KMS-11 (cell line): ENCODE results near the gene ABCA4.

ENCODE experiments used
- H2AFZ ChIP-seq: fragments of 200-600 bp; sonication (generic); 2 replicates; pipeline ENCODE4 v1.6.1; 2016; ENCODE audit warnings: antibody characterized with exemption, mixed run types, low read depth
- H3K27ac ChIP-seq: fragments of 200-600 bp; sonication (generic); 2 replicates; pipeline ENCODE4 v1.6.1; 2016; ENCODE audit warnings: mild to moderate bottlenecking, mixed run types
- H3K27me3 ChIP-seq: fragments of 200-600 bp; sonication (generic); 2 replicates; pipeline ENCODE4 v1.6.1; 2017; ENCODE audit warnings: mild to moderate bottlenecking, low read depth, mixed run types, moderate library complexity; ENCODE audit not compliant: insufficient read depth
- H3K36me3 ChIP-seq: fragments of 200-600 bp; sonication (generic); 2 replicates; pipeline ENCODE4 v1.6.1; 2017; ENCODE audit warnings: mild to moderate bottlenecking, mixed run types; ENCODE audit not compliant: insufficient read depth
- H3K4me1 ChIP-seq: fragments of 200-600 bp; sonication (generic); 2 replicates; pipeline ENCODE4 v1.6.1; 2016; ENCODE audit warnings: mild to moderate bottlenecking, low read depth, mixed run types; ENCODE audit not compliant: poor library complexity, severe bottlenecking
- H3K4me2 ChIP-seq: fragments of 200-600 bp; sonication (generic); 2 replicates; pipeline ENCODE4 v1.7.0; 2016; ENCODE audit warnings: mild to moderate bottlenecking, mixed run types
- H3K4me3 ChIP-seq: fragments of 200-600 bp; sonication (generic); IDR thresholded peaks from 2 replicates; pipeline ENCODE4 v1.6.1; 2017; ENCODE audit warnings: low read depth, low read length, mixed read lengths; ENCODE audit not compliant: insufficient read depth
- H3K79me2 ChIP-seq: fragments of 200-600 bp; sonication (generic); 2 replicates; pipeline ENCODE4 v1.6.1; 2016; ENCODE audit warnings: low read depth, mixed run types; ENCODE audit not compliant: insufficient read depth
- H3K9ac ChIP-seq: fragments of 200-600 bp; sonication (generic); 2 replicates; pipeline ENCODE4 v1.6.1; 2016; ENCODE audit warnings: mild to moderate bottlenecking, mixed run types
- H4K20me1 ChIP-seq: fragments of 200-600 bp; sonication (generic); 2 replicates; pipeline ENCODE4 v1.6.1; 2016; ENCODE audit warnings: mild to moderate bottlenecking, mixed run types; ENCODE audit not compliant: insufficient read depth
- CTCF ChIP-seq: fragments of 200-600 bp; sonication (generic); conservative IDR thresholded peaks from 2 replicates; pipeline ENCODE4 v1.6.1; 2017; ENCODE audit warnings: low read depth, mild to moderate bottlenecking, antibody characterized with exemption, low read length, moderate library complexity, mixed read lengths

Gene ABCA4

GRCh38 chr1:94095112-94095637, 25.8 kb downstream of the ABCA4 start:
- Histone ChIP-seq H3K4me3 (no peak overlapping the region), H4K20me1 (no peaks in the 10 kb centered on the region), H3K36me3 (no peaks in the 10 kb centered on the region), H2AFZ (no peak overlapping the region), H3K4me2 (no peak overlapping the region), H3K79me2 (no peaks in the 10 kb centered on the region), H3K27me3 (no peaks in the 10 kb centered on the region), H3K9ac (no peak overlapping the region), H3K4me1 (no peaks in the 10 kb centered on the region), H3K27ac (no peak overlapping the region)
- TF ChIP-seq CTCF, result no peak

GRCh38 chr1:94094469-94095111, 26.4 kb downstream of the ABCA4 start:
- H3K27ac ChIP-seq, result no peak overlapping the region

GRCh38 chr1:94093996-94094395, 27.0 kb downstream of the ABCA4 start:
- Histone ChIP-seq H3K4me3 (no peak overlapping the region), H3K27ac (no peak overlapping the region), H3K79me2 (no peaks in the 10 kb centered on the region), H3K27me3 (no peaks in the 10 kb centered on the region), H2AFZ (no peak overlapping the region), H3K4me1 (no peaks in the 10 kb centered on the region), H3K36me3 (no peaks in the 10 kb centered on the region), H3K4me2 (no peak overlapping the region), H3K9ac (no peak overlapping the region), H4K20me1 (no peaks in the 10 kb centered on the region)
- no peak for TF ChIP-seq CTCF

More at GRCh38 chr1:94094469-94095111, 26.4 kb downstream of the ABCA4 start:
- H2AFZ ChIP-seq, result no peak overlapping the region
- no peaks in the 10 kb centered on the region for H3K79me2 ChIP-seq
- TF ChIP-seq CTCF, result no peak
- no peaks in the 10 kb centered on the region for H3K4me1 ChIP-seq
- no peak overlapping the region for H3K4me2 ChIP-seq
- H3K27me3 ChIP-seq, result no peaks in the 10 kb centered on the region
- no peaks in the 10 kb centered on the region for H3K36me3 ChIP-seq
- H3K9ac ChIP-seq, result no peak overlapping the region
- no peak overlapping the region for H3K4me3 ChIP-seq
- no peaks in the 10 kb centered on the region for H4K20me1 ChIP-seq

GRCh38 chr1:94093396-94093795, 27.6 kb downstream of the ABCA4 start:
- Histone ChIP-seq H3K9ac (no peak overlapping the region), H3K27ac (no peak overlapping the region), H4K20me1 (no peaks in the 10 kb centered on the region), H3K4me3 (no peak overlapping the region), H3K27me3 (no peaks in the 10 kb centered on the region), H3K36me3 (no peaks in the 10 kb centered on the region), H2AFZ (no peak overlapping the region), H3K4me2 (no peak overlapping the region), H3K79me2 (no peaks in the 10 kb centered on the region), H3K4me1 (no peaks in the 10 kb centered on the region)
- TF ChIP-seq CTCF, result no peak
